ENCODE data around the gene KHDRBS2. TPM values are rescaled to one million over a fixed set of nuclear protein-coding genes. Genes with fewer than 3 reads are reported as not detected.

KHDRBS2 gene
- total and polyA plus RNA-seq, 9 donors, result 0.16 to 1.4 (median 0.52) TPM

GRCh38 chr6:62192593-62192992 lies 93.4 kb downstream of the KHDRBS2 start:
- Histone ChIP-seq H3K27me3 (ENCODE audit: control insufficient read depth, insufficient read depth, low read length) (no peaks in the 10 kb centered on the region), H3K4me3 (ENCODE audit: low read length) (no peak overlapping the region), H3K4me1 (ENCODE audit: control insufficient read depth, insufficient read depth, low read length) (no peaks in the 10 kb centered on the region), H3K27ac (ENCODE audit: low read length) (no peak overlapping the region), H3K36me3 (ENCODE audit: control insufficient read depth, insufficient read depth, low read length) (no peaks in the 10 kb centered on the region), H3K9me3 (replicated peaks; ENCODE audit: control insufficient read depth, low read depth, low read length) (peaks cover 3% of the 10 kb centered on the region)
- no CpG with 5 or more reads among the region's 1 CpG for WGBS (ENCODE audit: insufficient coverage)
- DNase-seq, result no peak

- DNase-seq, result no peak
- Histone ChIP-seq H3K4me3 (ENCODE audit: low read length) (no peak overlapping the region), H3K27ac (ENCODE audit: low read length) (no peak overlapping the region), H3K9me3 (replicated peaks; ENCODE audit: control insufficient read depth, low read depth, low read length) (no peaks in the 10 kb centered on the region), H3K4me1 (ENCODE audit: control insufficient read depth, insufficient read depth, low read length) (no peaks in the 10 kb centered on the region), H3K36me3 (ENCODE audit: control insufficient read depth, insufficient read depth, low read length) (no peaks in the 10 kb centered on the region), H3K27me3 (ENCODE audit: control insufficient read depth, insufficient read depth, low read length) (no peaks in the 10 kb centered on the region)
- no CpG with 5 or more reads among the region's 1 CpG for WGBS (ENCODE audit: insufficient coverage)
These were observed 110.8 kb downstream of the KHDRBS2 start for GRCh38 chr6:62175195-62175594.

- H3K36me3 ChIP-seq (ENCODE audit: control insufficient read depth, insufficient read depth, low read length), result no peaks in the 10 kb centered on the region
- H3K9me3 ChIP-seq (replicated peaks; ENCODE audit: control insufficient read depth, low read depth, low read length), result no peaks in the 10 kb centered on the region
- H3K27ac ChIP-seq (ENCODE audit: low read length), result no peak overlapping the region
- H3K4me3 ChIP-seq (ENCODE audit: low read length), result no peak overlapping the region
- no peaks in the 10 kb centered on the region for H3K27me3 ChIP-seq (ENCODE audit: control insufficient read depth, insufficient read depth, low read length)
- no peak for DNase-seq
- H3K4me1 ChIP-seq (ENCODE audit: control insufficient read depth, insufficient read depth, low read length), result no peaks in the 10 kb centered on the region
These were observed 111.5 kb downstream of the KHDRBS2 start for GRCh38 chr6:62174548-62174947.

GRCh38 chr6:62167736-62168135 lies 118.3 kb downstream of the KHDRBS2 start:
- DNase-seq, result peak; percentile 74

GRCh38 chr6:62162858-62163257 lies 123.2 kb downstream of the KHDRBS2 start:
- no peaks in the 10 kb centered on the region for H3K27me3 ChIP-seq (ENCODE audit: control insufficient read depth, insufficient read depth, low read length)
- WGBS (ENCODE audit: insufficient coverage), result 91% methylated on average over 2 of the region's 4 CpGs
- H3K9me3 ChIP-seq (replicated peaks; ENCODE audit: control insufficient read depth, low read depth, low read length), result no peaks in the 10 kb centered on the region
- no peak overlapping the region for H3K27ac ChIP-seq (ENCODE audit: low read length)
- H3K4me1 ChIP-seq (ENCODE audit: control insufficient read depth, insufficient read depth, low read length), result no peaks in the 10 kb centered on the region
- no peak overlapping the region for H3K4me3 ChIP-seq (ENCODE audit: low read length)
- H3K36me3 ChIP-seq (ENCODE audit: control insufficient read depth, insufficient read depth, low read length), result no peaks in the 10 kb centered on the region
- DNase-seq, result no peak

More at GRCh38 chr6:62167736-62168135, 118.3 kb downstream of the KHDRBS2 start:
- WGBS (ENCODE audit: insufficient coverage), result no CpG with 5 or more reads among the region's 4 CpGs
- H3K36me3 ChIP-seq (ENCODE audit: control insufficient read depth, insufficient read depth, low read length), result no peaks in the 10 kb centered on the region
- no peak overlapping the region for H3K4me3 ChIP-seq (ENCODE audit: low read length)
- H3K27ac ChIP-seq (ENCODE audit: low read length), result no peak overlapping the region
- no peaks in the 10 kb centered on the region for H3K4me1 ChIP-seq (ENCODE audit: control insufficient read depth, insufficient read depth, low read length)
- peaks cover 2% of the 10 kb centered on the region for H3K9me3 ChIP-seq (replicated peaks; ENCODE audit: control insufficient read depth, low read depth, low read length)
- no peaks in the 10 kb centered on the region for H3K27me3 ChIP-seq (ENCODE audit: control insufficient read depth, insufficient read depth, low read length)

GRCh38 chr6:62152796-62153195 lies 133.2 kb downstream of the KHDRBS2 start:
- Histone ChIP-seq H3K9me3 (replicated peaks; ENCODE audit: control insufficient read depth, low read depth, low read length) (no peaks in the 10 kb centered on the region), H3K4me3 (ENCODE audit: low read length) (no peak overlapping the region), H3K27ac (ENCODE audit: low read length) (no peak overlapping the region), H3K36me3 (ENCODE audit: control insufficient read depth, insufficient read depth, low read length) (no peaks in the 10 kb centered on the region), H3K4me1 (ENCODE audit: control insufficient read depth, insufficient read depth, low read length) (no peaks in the 10 kb centered on the region), H3K27me3 (ENCODE audit: control insufficient read depth, insufficient read depth, low read length) (no peaks in the 10 kb centered on the region)
- no CpG with 5 or more reads among the region's 3 CpGs for WGBS (ENCODE audit: insufficient coverage)
- DNase-seq, result no peak

GRCh38 chr6:62150048-62150663 lies 135.9 kb downstream of the KHDRBS2 start:
- no peaks in the 10 kb centered on the region for H3K9me3 ChIP-seq (replicated peaks; ENCODE audit: control insufficient read depth, low read depth, low read length)
- H3K27ac ChIP-seq (ENCODE audit: low read length), result no peak overlapping the region
- no peak for DNase-seq
- no CpG with 5 or more reads among the region's 3 CpGs for WGBS (ENCODE audit: insufficient coverage)
- no peaks in the 10 kb centered on the region for H3K4me1 ChIP-seq (ENCODE audit: control insufficient read depth, insufficient read depth, low read length)
- no peaks in the 10 kb centered on the region for H3K36me3 ChIP-seq (ENCODE audit: control insufficient read depth, insufficient read depth, low read length)
- H3K4me3 ChIP-seq (ENCODE audit: low read length), result no peak overlapping the region
- H3K27me3 ChIP-seq (ENCODE audit: control insufficient read depth, insufficient read depth, low read length), result no peaks in the 10 kb centered on the region

GRCh38 chr6:62146954-62147853 lies 138.8 kb downstream of the KHDRBS2 start:
- Histone ChIP-seq H3K36me3 (ENCODE audit: control insufficient read depth, insufficient read depth, low read length) (no peaks in the 10 kb centered on the region), H3K4me1 (ENCODE audit: control insufficient read depth, insufficient read depth, low read length) (no peaks in the 10 kb centered on the region)
- no peak for DNase-seq

GRCh38 chr6:62129127-62129526 lies 156.9 kb downstream of the KHDRBS2 start:
- Histone ChIP-seq H3K9me3 (replicated peaks; ENCODE audit: control insufficient read depth, low read depth, low read length) (peaks cover 2% of the 10 kb centered on the region), H3K36me3 (ENCODE audit: control insufficient read depth, insufficient read depth, low read length) (no peaks in the 10 kb centered on the region), H3K27ac (ENCODE audit: low read length) (no peak overlapping the region), H3K4me3 (ENCODE audit: low read length) (no peak overlapping the region), H3K4me1 (ENCODE audit: control insufficient read depth, insufficient read depth, low read length) (no peaks in the 10 kb centered on the region), H3K27me3 (ENCODE audit: control insufficient read depth, insufficient read depth, low read length) (no peaks in the 10 kb centered on the region)
- no CpG with 5 or more reads among the region's 1 CpG for whole genome bisulfite sequencing (ENCODE audit: insufficient coverage)
- no peak for DNase-seq

More at GRCh38 chr6:62146954-62147853, 138.8 kb downstream of the KHDRBS2 start:
- WGBS (ENCODE audit: insufficient coverage), result no CpG with 5 or more reads among the region's 4 CpGs
- Histone ChIP-seq H3K27me3 (ENCODE audit: control insufficient read depth, insufficient read depth, low read length) (no peaks in the 10 kb centered on the region), H3K9me3 (replicated peaks; ENCODE audit: control insufficient read depth, low read depth, low read length) (no peaks in the 10 kb centered on the region), H3K4me3 (ENCODE audit: low read length) (no peak overlapping the region), H3K27ac (ENCODE audit: low read length) (no peak overlapping the region)

GRCh38 chr6:62119401-62119800 lies 166.6 kb downstream of the KHDRBS2 start:
- Histone ChIP-seq H3K36me3 (ENCODE audit: control insufficient read depth, insufficient read depth, low read length) (no peaks in the 10 kb centered on the region), H3K4me1 (ENCODE audit: control insufficient read depth, insufficient read depth, low read length) (no peaks in the 10 kb centered on the region), H3K9me3 (replicated peaks; ENCODE audit: control insufficient read depth, low read depth, low read length) (peaks cover 19% of the 10 kb centered on the region), H3K27ac (ENCODE audit: low read length) (no peak overlapping the region), H3K27me3 (ENCODE audit: control insufficient read depth, insufficient read depth, low read length) (no peaks in the 10 kb centered on the region), H3K4me3 (ENCODE audit: low read length) (no peak overlapping the region)
- no peak for DNase-seq
- 88% methylated on average over 1 of the region's 1 CpG for WGBS (ENCODE audit: insufficient coverage)

Data from muscle of leg (tissue), 11 donors.